Measurements from ENCODE around the gene WRNIP1. TPM values are rescaled to one million over a fixed set of nuclear protein-coding genes. Genes with fewer than 3 reads are reported as not detected.

Gene WRNIP1
- total RNA-seq, 1 experiment from 2014 or later, result 51.7 TPM

DNA sequence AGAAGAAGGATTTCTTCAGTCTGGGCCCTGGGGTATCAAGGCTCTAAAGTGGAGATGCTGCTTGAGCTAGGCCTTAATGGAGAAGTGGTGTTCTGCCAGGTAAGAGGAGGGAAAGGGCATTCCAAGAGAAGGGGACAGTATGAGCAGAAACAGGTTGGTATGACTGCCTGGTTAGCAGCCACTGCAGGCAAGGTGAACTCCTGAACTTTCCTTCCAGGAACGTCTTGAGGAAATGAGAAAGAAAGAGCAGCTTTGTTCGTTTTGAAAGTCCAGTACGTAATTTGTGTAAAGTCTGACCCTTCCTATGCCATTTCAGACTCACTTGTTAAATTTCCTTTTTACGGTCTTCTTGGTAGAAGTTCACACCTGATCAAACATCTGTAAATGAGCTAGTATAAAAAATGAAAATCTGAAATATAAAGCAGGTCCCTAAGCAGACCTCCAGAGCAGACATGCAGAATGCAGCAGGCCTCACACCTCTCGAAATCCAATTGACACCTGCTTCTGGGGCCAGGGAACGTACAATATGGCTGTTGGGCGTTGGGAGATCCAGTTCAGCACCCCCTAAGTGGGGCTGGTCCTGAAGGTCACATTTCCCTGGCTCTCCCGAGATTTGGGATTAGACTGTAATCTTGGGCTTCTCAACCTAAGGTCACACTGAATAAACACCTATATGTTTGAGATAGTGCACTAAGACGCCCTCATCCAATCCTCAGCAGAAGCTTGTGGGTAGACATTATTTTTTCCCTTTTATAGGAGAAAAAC is 48.1 kb upstream of the WRNIP1 start:
- Mint-ChIP-seq H3K27ac (ENCODE audit: unreplicated experiment) (no peak overlapping the region), H3K4me1 (ENCODE audit: low read depth, unreplicated experiment) (no peaks in the 10 kb centered on the region), H3K27me3 (ENCODE audit: insufficient read depth, unreplicated experiment) (no peaks in the 10 kb centered on the region), H3K4me3 (ENCODE audit: unreplicated experiment) (no peak overlapping the region), H3K36me3 (ENCODE audit: insufficient read depth, unreplicated experiment) (no peaks in the 10 kb centered on the region), H3K9me3 (ENCODE audit: unreplicated experiment) (peaks cover 13% of the 10 kb centered on the region)
- Histone ChIP-seq H3K4me3 (ENCODE audit: low read depth, low read length) (no peak overlapping the region), H3K36me3 (ENCODE audit: control insufficient read depth, insufficient read depth, low read length) (no peaks in the 10 kb centered on the region; the same call in 1 of the 2 replicates), H3K9me3 (no peaks in the 10 kb centered on the region), H3K27me3 (replicated peaks; ENCODE audit: control insufficient read depth, insufficient read depth, low read length) (no peaks in the 10 kb centered on the region; the same call in 1 of the 2 replicates), H3K4me1 (peaks cover 13% of the 10 kb centered on the region)
- DNase-seq, result no peak
- CTCF ChIA-PET, result no interaction called here
- BruUV-seq (replicated peaks), result no TSS peak
- POLR2A ChIA-PET, result no interaction called here
- intact Hi-C loops (cut with micrococcal nuclease; ENCODE audit: unreplicated experiment), result no loop called here
- TF ChIP-seq, protein P1, sequence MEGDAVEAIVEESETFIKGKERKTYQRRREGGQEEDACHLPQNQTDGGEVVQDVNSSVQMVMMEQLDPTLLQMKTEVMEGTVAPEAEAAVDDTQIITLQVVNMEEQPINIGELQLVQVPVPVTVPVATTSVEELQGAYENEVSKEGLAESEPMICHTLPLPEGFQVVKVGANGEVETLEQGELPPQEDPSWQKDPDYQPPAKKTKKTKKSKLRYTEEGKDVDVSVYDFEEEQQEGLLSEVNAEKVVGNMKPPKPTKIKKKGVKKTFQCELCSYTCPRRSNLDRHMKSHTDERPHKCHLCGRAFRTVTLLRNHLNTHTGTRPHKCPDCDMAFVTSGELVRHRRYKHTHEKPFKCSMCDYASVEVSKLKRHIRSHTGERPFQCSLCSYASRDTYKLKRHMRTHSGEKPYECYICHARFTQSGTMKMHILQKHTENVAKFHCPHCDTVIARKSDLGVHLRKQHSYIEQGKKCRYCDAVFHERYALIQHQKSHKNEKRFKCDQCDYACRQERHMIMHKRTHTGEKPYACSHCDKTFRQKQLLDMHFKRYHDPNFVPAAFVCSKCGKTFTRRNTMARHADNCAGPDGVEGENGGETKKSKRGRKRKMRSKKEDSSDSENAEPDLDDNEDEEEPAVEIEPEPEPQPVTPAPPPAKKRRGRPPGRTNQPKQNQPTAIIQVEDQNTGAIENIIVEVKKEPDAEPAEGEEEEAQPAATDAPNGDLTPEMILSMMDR (IDR thresholded peaks at IDR 0.05; ENCODE audit: insufficient read depth in 1 of 2, low read depth in 1 of 2, low read length in 1 of 2, severe bottlenecking in 1 of 2, unreplicated experiment in 1 of 2), result no peak

DNA sequence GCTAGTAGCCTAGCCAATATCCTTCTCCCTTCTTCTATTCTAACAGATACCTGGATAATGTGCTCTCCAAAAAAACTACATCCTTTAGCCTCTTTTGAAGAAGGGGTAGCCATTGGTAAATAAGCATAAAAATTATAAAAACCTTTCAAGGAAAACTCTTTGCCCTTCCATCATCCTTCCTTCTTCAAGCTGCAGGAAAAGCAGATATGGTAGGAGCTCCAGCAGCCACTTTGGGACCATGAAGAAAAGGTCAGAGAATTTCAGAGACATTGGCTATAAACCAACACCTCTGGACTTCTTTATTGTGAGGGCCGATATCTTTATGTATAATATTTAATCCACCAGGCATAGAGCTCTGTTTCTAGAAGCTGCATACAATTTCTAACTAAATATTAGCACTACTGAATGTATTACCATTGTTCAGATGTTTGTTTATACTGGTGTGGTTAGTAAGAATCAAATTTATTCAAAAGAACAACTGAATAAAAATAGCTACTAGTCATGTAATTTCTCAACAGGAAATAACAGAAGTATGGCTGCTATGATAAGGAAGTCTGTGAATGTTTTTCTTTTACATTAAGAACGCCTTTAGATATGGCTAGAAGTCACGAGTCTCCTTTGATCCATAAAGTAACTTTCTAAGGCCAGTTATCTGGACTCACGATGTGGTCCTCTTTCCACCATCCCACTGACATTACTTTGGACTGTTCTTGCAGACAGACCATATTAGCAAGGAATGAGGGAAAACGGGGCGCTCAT is 46.7 kb upstream of the WRNIP1 start:
- Mint-ChIP-seq H3K36me3 (ENCODE audit: insufficient read depth, unreplicated experiment) (no peaks in the 10 kb centered on the region), H3K4me1 (ENCODE audit: low read depth, unreplicated experiment) (no peaks in the 10 kb centered on the region), H3K27ac (ENCODE audit: unreplicated experiment) (no peak overlapping the region), H3K27me3 (ENCODE audit: insufficient read depth, unreplicated experiment) (no peaks in the 10 kb centered on the region), H3K9me3 (ENCODE audit: unreplicated experiment) (peaks cover 18% of the 10 kb centered on the region), H3K4me3 (ENCODE audit: unreplicated experiment) (no peak overlapping the region)
- CTCF ChIA-PET, result no interaction called here
- BruUV-seq (replicated peaks), result no TSS peak
- POLR2A ChIA-PET, result no interaction called here
- TF ChIP-seq, protein P1 (IDR thresholded peaks at IDR 0.05; ENCODE audit: insufficient read depth in 1 of 2, low read depth in 1 of 2, low read length in 1 of 2, severe bottlenecking in 1 of 2, unreplicated experiment in 1 of 2), result no peak
- no peaks in the 10 kb centered on the region; the same call in 1 of the 2 replicates for H3K36me3 ChIP-seq (ENCODE audit: control insufficient read depth, insufficient read depth, low read length)
- no peak overlapping the region for H3K4me3 ChIP-seq (ENCODE audit: low read depth, low read length)
- peaks cover 13% of the 10 kb centered on the region for H3K4me1 ChIP-seq
- DNase-seq, result no peak
- H3K27me3 ChIP-seq (replicated peaks; ENCODE audit: control insufficient read depth, insufficient read depth, low read length), result no peaks in the 10 kb centered on the region; the same call in 1 of the 2 replicates
- intact Hi-C loops (cut with micrococcal nuclease; ENCODE audit: unreplicated experiment), result no loop called here
- no peaks in the 10 kb centered on the region for H3K9me3 ChIP-seq

DNA sequence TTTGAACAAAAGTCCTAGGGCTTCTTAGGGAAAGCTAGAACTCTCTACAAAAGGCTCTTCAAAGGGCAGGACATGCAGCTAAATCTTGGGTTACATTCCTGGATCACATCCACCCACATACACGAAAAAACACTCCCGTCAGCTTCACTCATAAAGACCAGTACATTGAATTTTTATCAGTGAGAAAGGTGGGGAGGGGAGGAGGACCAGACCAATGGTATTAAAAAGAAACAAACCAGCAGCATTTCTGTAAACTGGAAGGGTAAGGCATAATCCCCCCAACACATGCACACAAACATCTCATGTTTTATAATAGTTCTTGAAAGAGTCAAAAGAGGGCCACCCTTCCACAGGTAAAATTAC is 46.1 kb upstream of the WRNIP1 start:
- POLR2A ChIA-PET, result interaction anchor here (0.5 kb wide), 1 partner anchor 466 kb away, joined by 5 read pairs; no protein-coding TSS in a partner anchor
- H3K36me3 ChIP-seq (ENCODE audit: control insufficient read depth, insufficient read depth, low read length), result no peaks in the 10 kb centered on the region; the same call in 1 of the 2 replicates
- no peak overlapping the region for H3K4me3 ChIP-seq (ENCODE audit: low read depth, low read length)
- intact Hi-C loops (cut with micrococcal nuclease; ENCODE audit: unreplicated experiment), result no loop called here
- no TSS peak for BruUV-seq (replicated peaks)
- H3K4me1 ChIP-seq, result peaks cover 13% of the 10 kb centered on the region
- Mint-ChIP-seq H3K4me3 (ENCODE audit: unreplicated experiment) (no peak overlapping the region), H3K36me3 (ENCODE audit: insufficient read depth, unreplicated experiment) (no peaks in the 10 kb centered on the region), H3K27ac (ENCODE audit: unreplicated experiment) (no peak overlapping the region), H3K27me3 (ENCODE audit: insufficient read depth, unreplicated experiment) (no peaks in the 10 kb centered on the region), H3K4me1 (ENCODE audit: low read depth, unreplicated experiment) (no peaks in the 10 kb centered on the region), H3K9me3 (ENCODE audit: unreplicated experiment) (peaks cover 18% of the 10 kb centered on the region)
- CTCF ChIA-PET, result no interaction called here
- H3K9me3 ChIP-seq, result no peaks in the 10 kb centered on the region
- no peaks in the 10 kb centered on the region; the same call in 1 of the 2 replicates for H3K27me3 ChIP-seq (replicated peaks; ENCODE audit: control insufficient read depth, insufficient read depth, low read length)
- DNase-seq, result no peak
- TF ChIP-seq, protein P1 (IDR thresholded peaks at IDR 0.05; ENCODE audit: insufficient read depth in 1 of 2, low read depth in 1 of 2, low read length in 1 of 2, severe bottlenecking in 1 of 2, unreplicated experiment in 1 of 2), result no peak
